Bronchial epithelial cell (primary cell): ENCODE measurements around the gene CDH1. TPM values are rescaled to one million over a fixed set of nuclear protein-coding genes. Genes with fewer than 3 reads are reported as not detected.

Source experiments
- DNase-seq: peaks from one replicate; pipeline ENCODE4 v3.0.0-alpha.2; 2010; ENCODE audit warnings: low read depth
- FAIRE-seq: peaks from 2 replicates; lab custom pipeline; 2011; peaks lifted over from hg19 to GRCh38; lab: Jason Lieb, UNC
- H3K27me3 ChIP-seq: 2 replicates; pipeline ENCODE4 v1.5.1; 2011; ENCODE audit warnings: low read length; ENCODE audit not compliant: control insufficient read depth, insufficient read depth
- H3K36me3 ChIP-seq: 2 replicates; pipeline ENCODE4 v1.5.1; 2011; ENCODE audit warnings: low read length; ENCODE audit not compliant: control insufficient read depth, insufficient read depth
- H3K4me3 ChIP-seq: 2 replicates; pipeline ENCODE4 v1.5.1; 2011; ENCODE audit warnings: mild to moderate bottlenecking, low read depth, low read length, control low read depth
- total RNA-seq: library from RNA; depleted of rRNA; stranded (reverse); fragments of >200 nt; gene quantifications from 2 replicates; pipeline ENCODE4 v1.2.1, GENCODE V29; 2014
- TF ChIP-seq, protein P1 (sequence below): IDR thresholded peaks from 2 replicates; pipeline ENCODE4 v1.5.1; 2011; ENCODE audit warnings: mild to moderate bottlenecking, moderate library complexity, low read length, control low read depth, inconsistent platforms; ENCODE audit not compliant: insufficient read depth, severe bottlenecking

CDH1 gene
- total RNA-seq, 1 donor from 2014 or later = 250 TPM

DNA sequence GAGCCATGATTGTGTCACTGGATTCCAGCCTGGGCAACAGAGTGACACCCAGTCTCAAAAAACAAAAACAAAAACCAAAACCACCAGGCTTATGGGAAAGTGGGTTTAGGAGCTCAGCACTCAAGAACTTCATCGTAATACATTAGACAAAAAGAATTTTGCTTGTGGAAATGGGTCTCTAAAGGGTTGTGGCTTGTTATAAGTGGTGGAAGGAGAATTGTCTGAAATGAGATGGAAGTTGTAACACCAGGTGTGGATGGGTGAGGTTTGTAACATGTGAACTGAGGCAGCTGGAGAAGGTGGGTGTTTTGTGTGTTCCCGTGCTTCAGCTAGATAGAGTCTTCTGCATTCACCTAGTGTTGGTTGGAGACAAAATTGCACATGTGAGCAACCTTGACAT is 35.8 kb downstream of the CDH1 start:
- no peak for DNase-seq
- peaks cover 17% of the 10 kb centered on the region for H3K36me3 ChIP-seq

DNA sequence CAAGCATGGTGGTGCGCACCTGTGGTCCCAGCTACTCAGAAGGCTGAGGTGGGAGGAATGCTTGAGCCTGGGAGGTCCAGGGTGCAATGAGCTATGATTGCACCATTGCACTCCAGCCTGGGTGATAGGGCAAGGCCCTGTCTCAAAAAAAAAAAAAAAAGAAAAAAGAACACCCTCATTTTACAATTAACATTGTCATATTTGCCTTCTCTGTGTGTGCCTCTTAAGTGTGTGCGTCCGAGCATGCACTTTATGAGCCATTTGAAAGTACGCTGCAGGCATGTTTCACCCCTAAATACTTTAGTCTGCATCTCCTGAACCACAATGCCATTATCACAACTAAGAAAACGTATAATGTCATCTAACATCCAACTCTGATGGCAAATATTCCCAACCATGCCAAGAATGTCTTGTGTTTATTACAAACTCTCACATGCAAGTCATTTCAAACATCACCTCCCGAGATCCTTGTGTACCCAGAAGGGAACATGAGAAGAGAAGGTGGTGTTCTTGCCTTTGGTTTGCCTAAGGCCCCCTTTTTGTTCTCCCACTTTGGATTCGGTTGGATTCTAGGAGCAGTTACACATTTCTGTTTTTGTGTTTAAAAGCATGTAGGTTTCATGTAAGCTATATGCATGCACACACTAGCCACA is 38.0 kb downstream of the CDH1 start:
- H3K36me3 ChIP-seq = peaks cover 17% of the 10 kb centered on the region
- TF ChIP-seq, protein P1, sequence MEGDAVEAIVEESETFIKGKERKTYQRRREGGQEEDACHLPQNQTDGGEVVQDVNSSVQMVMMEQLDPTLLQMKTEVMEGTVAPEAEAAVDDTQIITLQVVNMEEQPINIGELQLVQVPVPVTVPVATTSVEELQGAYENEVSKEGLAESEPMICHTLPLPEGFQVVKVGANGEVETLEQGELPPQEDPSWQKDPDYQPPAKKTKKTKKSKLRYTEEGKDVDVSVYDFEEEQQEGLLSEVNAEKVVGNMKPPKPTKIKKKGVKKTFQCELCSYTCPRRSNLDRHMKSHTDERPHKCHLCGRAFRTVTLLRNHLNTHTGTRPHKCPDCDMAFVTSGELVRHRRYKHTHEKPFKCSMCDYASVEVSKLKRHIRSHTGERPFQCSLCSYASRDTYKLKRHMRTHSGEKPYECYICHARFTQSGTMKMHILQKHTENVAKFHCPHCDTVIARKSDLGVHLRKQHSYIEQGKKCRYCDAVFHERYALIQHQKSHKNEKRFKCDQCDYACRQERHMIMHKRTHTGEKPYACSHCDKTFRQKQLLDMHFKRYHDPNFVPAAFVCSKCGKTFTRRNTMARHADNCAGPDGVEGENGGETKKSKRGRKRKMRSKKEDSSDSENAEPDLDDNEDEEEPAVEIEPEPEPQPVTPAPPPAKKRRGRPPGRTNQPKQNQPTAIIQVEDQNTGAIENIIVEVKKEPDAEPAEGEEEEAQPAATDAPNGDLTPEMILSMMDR = no peak
- H3K27me3 ChIP-seq = no peaks in the 10 kb centered on the region
- H3K4me3 ChIP-seq = no peak overlapping the region
- no peak for FAIRE-seq
- no peak for DNase-seq

More for the DNA sequence above, 35.8 kb downstream of the CDH1 start:
- no peak for FAIRE-seq
- Histone ChIP-seq H3K27me3 (no peaks in the 10 kb centered on the region), H3K4me3 (no peak overlapping the region)
- TF ChIP-seq, protein P1 = no peak

- FAIRE-seq (no peak), DNase-seq (no peak)
- TF ChIP-seq, protein P1 = no peak
Observed at GRCh38 chr16:68776821-68777485, 39.9 kb downstream of the CDH1 start.

DNA sequence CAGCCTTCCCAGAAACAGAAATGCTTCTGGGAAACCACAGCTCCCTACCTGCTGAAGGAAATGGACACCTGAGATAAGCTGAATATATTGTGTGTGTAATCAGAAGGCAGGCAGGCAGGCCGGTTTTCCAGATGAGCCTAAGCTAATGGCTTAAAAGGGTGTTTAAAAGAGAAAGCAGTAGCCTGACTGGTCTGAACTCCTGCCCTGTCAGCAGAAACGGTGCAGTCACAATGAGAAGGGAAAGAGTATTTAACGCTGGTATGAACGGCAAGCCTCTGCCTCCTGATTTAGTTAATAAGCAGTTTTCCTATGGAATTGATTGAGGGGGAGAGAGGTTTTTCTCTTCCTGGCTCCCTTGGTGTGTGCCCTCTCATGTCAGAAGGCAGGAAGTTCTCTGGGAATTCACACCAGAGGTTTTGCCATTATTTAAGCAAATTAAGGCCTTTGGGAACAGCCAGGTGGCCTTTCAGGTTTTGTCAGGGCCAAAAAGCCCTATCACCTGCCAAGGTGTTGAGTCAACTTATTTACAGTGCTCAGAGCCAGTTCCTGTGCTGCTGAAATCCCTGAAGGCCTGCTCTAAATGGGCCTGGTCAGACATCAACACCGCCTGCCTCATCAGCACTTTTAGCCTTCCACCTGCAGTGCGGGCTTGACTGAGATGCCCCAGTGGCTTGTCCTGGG is 41.6 kb downstream of the CDH1 start:
- no peak overlapping the region for H3K4me3 ChIP-seq
- DNase-seq (peak; percentile 84), FAIRE-seq (no peak)
- TF ChIP-seq, protein P1 = peak; percentile 4
- H3K36me3 ChIP-seq = peaks cover 26% of the 10 kb centered on the region
- no peaks in the 10 kb centered on the region for H3K27me3 ChIP-seq

More at GRCh38 chr16:68776821-68777485, 39.9 kb downstream of the CDH1 start:
- H3K27me3 ChIP-seq = no peaks in the 10 kb centered on the region
- no peak overlapping the region for H3K4me3 ChIP-seq
- peaks cover 22% of the 10 kb centered on the region for H3K36me3 ChIP-seq

DNA sequence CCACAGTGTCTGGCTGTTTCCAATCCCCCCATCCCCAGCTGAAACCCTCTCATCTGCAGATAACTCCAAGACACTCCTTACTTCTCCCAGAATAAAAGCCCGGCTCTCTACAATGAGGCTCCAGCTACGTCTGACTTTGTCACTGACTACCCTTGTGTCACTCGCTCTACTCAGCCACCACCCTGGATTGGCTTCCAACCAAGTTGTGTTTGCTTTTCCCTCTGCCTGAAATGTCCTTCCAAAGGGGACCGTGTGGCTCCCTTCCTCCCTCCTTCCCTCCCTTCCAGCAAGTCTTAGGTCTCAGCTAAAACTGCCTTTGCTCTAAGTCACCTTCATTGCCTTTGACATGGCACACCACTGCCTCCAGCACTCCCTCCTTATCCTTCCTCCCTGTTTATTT is 42.8 kb downstream of the CDH1 start:
- TF ChIP-seq, protein P1 = no peak
- DNase-seq (no peak), FAIRE-seq (no peak)
- H3K4me3 ChIP-seq = no peak overlapping the region
- no peaks in the 10 kb centered on the region for H3K27me3 ChIP-seq
- peaks cover 26% of the 10 kb centered on the region for H3K36me3 ChIP-seq
